ENCODE results near the gene ART5.

GRCh38 chr11:3609416-3610265 lies 32.2 kb downstream of the ART5 start:
- TF ChIP-seq POLR2AphosphoS5 (IDR thresholded peaks at IDR 0.05; ENCODE audit: low read depth, low read length) (no peak), PAX5 (IDR thresholded peaks at IDR 0.05; ENCODE audit: insufficient read depth, low read length, severe bottlenecking) (no peak), POLR2A (IDR thresholded peaks at IDR 0.05; ENCODE audit: low read depth, low read length) (no peak), TAF1 (IDR thresholded peaks at IDR 0.05; ENCODE audit: low read depth, low read length) (no peak), SPI1 (IDR thresholded peaks at IDR 0.05; ENCODE audit: low read depth, low read length) (no peak)
